PFSK-1 (cell line): ENCODE data around the gene GTPBP10.

Source experiments
- POLR2AphosphoS5 ChIP-seq: IDR thresholded peaks from 2 replicates; pipeline ENCODE4 v1.6.1; 2012; ENCODE audit warnings: low read depth, mild to moderate bottlenecking, control low read depth, low read length, moderate library complexity
- SIN3A ChIP-seq: IDR thresholded peaks from 2 replicates; pipeline ENCODE4 v1.6.1; 2012; ENCODE audit warnings: mild to moderate bottlenecking, low read length, moderate library complexity, borderline replicate concordance; ENCODE audit not compliant: insufficient read depth

GRCh38 chr7:90425376-90425775 is 78.9 kb downstream of the GTPBP10 start:
- TF ChIP-seq SIN3A (no peak), POLR2AphosphoS5 (no peak)
